PC-3 (cell line): ENCODE data around the gene AFF2. TPM values are rescaled to one million over a fixed set of nuclear protein-coding genes. Genes with fewer than 3 reads are reported as not detected.

Experiments
- ATAC-seq: fragments of 200-7000 bp; cut with Tn5 transposase; 2 replicates; pipeline ENCODE4 v1.9.1; 2020; ENCODE audit warnings: mild to moderate bottlenecking, moderate library complexity
- BruUV-seq: library from RNA; stranded (reverse); fragments of 400-500 nt; replicated peaks from 2 replicates; lab custom pipeline; 2021; lab: Mats Ljungman, UMichigan
- CTCF ChIA-PET: fragments of 300-600 bp; sonication (Branson Sonifier 250); formaldehyde crosslinking; loops from one replicate; lab custom pipeline; 2022; ENCODE audit warnings: antibody characterized with exemption; lab: Charles Lee
- POLR2A ChIA-PET: fragments of 300-600 bp; sonication (Branson Sonifier 250); formaldehyde crosslinking; loops from one replicate; lab custom pipeline; 2022; ENCODE audit warnings: antibody characterized with exemption; ENCODE audit not compliant: unreplicated experiment; lab: Charles Lee
- DNase-seq: peaks from one replicate; pipeline ENCODE4 v3.0.0-alpha.2; 2015
- H2AFZ ChIP-seq: fragments of 300-600 bp; sonication (generic); 2 replicates; pipeline ENCODE4 v1.6.0; 2016; ENCODE audit warnings: antibody characterized with exemption, low read length
- H3F3A ChIP-seq: fragments of 300-600 bp; sonication (generic); one replicate; pipeline ENCODE4 v1.6.0; 2017; ENCODE audit warnings: antibody characterized with exemption, low read length, control low read depth, mild to moderate bottlenecking; ENCODE audit not compliant: unreplicated experiment
- H3K27ac ChIP-seq: fragments of 300-600 bp; sonication (generic); 2 replicates; pipeline ENCODE4 v1.5.1; 2016; ENCODE audit warnings: mild to moderate bottlenecking, low read length
- H3K27me3 ChIP-seq: fragments of 300-600 bp; sonication (generic); 2 replicates; pipeline ENCODE4 v1.6.1; 2016; ENCODE audit warnings: low read length, mixed read lengths
- H3K36me3 ChIP-seq: fragments of 300-600 bp; sonication (generic); 2 replicates; pipeline ENCODE4 v1.6.1; 2016; ENCODE audit warnings: low read depth, mixed run types, low read length, mixed read lengths
- H3K4me1 ChIP-seq: fragments of 300-600 bp; sonication (generic); 2 replicates; pipeline ENCODE4 v1.5.1; 2016; ENCODE audit warnings: low read length; ENCODE audit not compliant: insufficient read depth
- H3K4me2 ChIP-seq: fragments of 300-600 bp; sonication (generic); 2 replicates; pipeline ENCODE4 v1.6.0; 2016; ENCODE audit warnings: low read length
- H3K4me3 ChIP-seq: fragments of 300-600 bp; sonication (generic); 2 replicates; pipeline ENCODE4 v1.5.1; 2016; ENCODE audit warnings: mild to moderate bottlenecking, low read length, mixed read lengths
- H3K79me2 ChIP-seq: fragments of 300-600 bp; sonication (generic); 2 replicates; pipeline ENCODE4 v1.6.1; 2017; ENCODE audit warnings: low read length, mixed read lengths
- H3K9ac ChIP-seq: fragments of 300-600 bp; sonication (generic); 2 replicates; pipeline ENCODE4 v1.6.0; 2016; ENCODE audit warnings: mild to moderate bottlenecking, low read length
- H3K9me2 ChIP-seq: fragments of 300-600 bp; sonication (generic); replicated peaks from 2 replicates; pipeline ENCODE4 v1.6.1; 2016; ENCODE audit warnings: mixed run types, low read length, mixed read lengths
- H3K9me3 ChIP-seq: fragments of 300-600 bp; sonication (generic); 2 replicates; pipeline ENCODE4 v1.6.1; 2016; ENCODE audit warnings: low read length, mixed read lengths
- H4K20me1 ChIP-seq: fragments of 300-600 bp; sonication (generic); 2 replicates; pipeline ENCODE4 v1.6.1; 2016; ENCODE audit warnings: low read length, mixed read lengths
- CTCF ChIP-seq: fragments of 300-600 bp; sonication (generic); conservative IDR thresholded peaks from 2 replicates; pipeline ENCODE4 v1.5.1; 2017; ENCODE audit warnings: antibody characterized with exemption, low read depth, mild to moderate bottlenecking, low read length
- EZH2 ChIP-seq: fragments of 300-600 bp; sonication (generic); IDR thresholded peaks from one replicate; pipeline ENCODE4 v1.6.1; 2017; ENCODE audit warnings: antibody characterized with exemption, mild to moderate bottlenecking, low read length; ENCODE audit not compliant: unreplicated experiment
- EZH2phosphoT487 ChIP-seq: fragments of 300-600 bp; sonication (generic); IDR thresholded peaks from 2 replicates; pipeline ENCODE4 v1.6.1; 2018; ENCODE audit warnings: mild to moderate bottlenecking, antibody characterized with exemption, low read length, borderline replicate concordance
- intact Hi-C: fragments of 100-400 bp; cut with micrococcal nuclease; formaldehyde crosslinking; loops from 2 replicates; pipeline ENCODE4 v1.9.0; 2023
- total RNA-seq: library from RNA; depleted of rRNA; stranded (reverse); fragments of >200 nt; gene quantifications from 2 replicates; pipeline ENCODE4 v1.2.3, GENCODE V29; 2014

AFF2 gene
- total RNA-seq, 1 experiment from 2014 or later = not detected

- H3K9ac ChIP-seq = no peak overlapping the region
- no peak overlapping the region for H2AFZ ChIP-seq
- CTCF ChIA-PET = no interaction called here
- H3F3A ChIP-seq = no peaks in the 10 kb centered on the region
- DNase-seq (no peak), ATAC-seq (no peak)
- H3K4me1 ChIP-seq = no peaks in the 10 kb centered on the region
- no peaks in the 10 kb centered on the region for H3K36me3 ChIP-seq
- no peaks in the 10 kb centered on the region for H3K9me3 ChIP-seq
- no peaks in the 10 kb centered on the region for H3K27me3 ChIP-seq
- H3K4me2 ChIP-seq = no peak overlapping the region
- H4K20me1 ChIP-seq = no peaks in the 10 kb centered on the region
- POLR2A ChIA-PET = no interaction called here
- TF ChIP-seq EZH2phosphoT487 (no peak), EZH2 (no peak), CTCF (no peak)
- intact Hi-C loops = no loop called here
- H3K4me3 ChIP-seq = no peak overlapping the region
- H3K9me2 ChIP-seq = no peaks in the 10 kb centered on the region
- no peaks in the 10 kb centered on the region for H3K79me2 ChIP-seq
- no TSS peak for BruUV-seq
- H3K27ac ChIP-seq = no peak overlapping the region
Observed at GRCh38 chrX:148909758-148910157, 409.3 kb downstream of the AFF2 start.

GRCh38 chrX:148913971-148914370 lies 413.6 kb downstream of the AFF2 start:
- ATAC-seq (no peak), DNase-seq (no peak)
- no peak overlapping the region for H3K4me2 ChIP-seq
- H2AFZ ChIP-seq = no peak overlapping the region
- no peaks in the 10 kb centered on the region for H3F3A ChIP-seq
- ChIA-PET POLR2A (no interaction called here), CTCF (no interaction called here)
- intact Hi-C loops = no loop called here
- TF ChIP-seq EZH2phosphoT487 (no peak), CTCF (no peak), EZH2 (no peak)
- H3K9ac ChIP-seq = no peak overlapping the region
- H3K36me3 ChIP-seq = no peaks in the 10 kb centered on the region
- H3K79me2 ChIP-seq = no peaks in the 10 kb centered on the region
- H3K27ac ChIP-seq = no peak overlapping the region
- H4K20me1 ChIP-seq = no peaks in the 10 kb centered on the region
- no peaks in the 10 kb centered on the region for H3K27me3 ChIP-seq
- H3K9me3 ChIP-seq = no peaks in the 10 kb centered on the region
- BruUV-seq = no TSS peak
- no peak overlapping the region for H3K4me3 ChIP-seq
- H3K4me1 ChIP-seq = no peaks in the 10 kb centered on the region
- no peaks in the 10 kb centered on the region for H3K9me2 ChIP-seq

GRCh38 chrX:148914783-148915182 lies 414.4 kb downstream of the AFF2 start:
- Histone ChIP-seq H3K27me3 (no peaks in the 10 kb centered on the region), H2AFZ (no peak overlapping the region), H3K79me2 (no peaks in the 10 kb centered on the region), H4K20me1 (no peaks in the 10 kb centered on the region), H3K4me2 (no peak overlapping the region), H3K9me2 (no peaks in the 10 kb centered on the region), H3K4me3 (no peak overlapping the region), H3K9ac (no peak overlapping the region), H3K36me3 (no peaks in the 10 kb centered on the region), H3K27ac (no peak overlapping the region), H3K9me3 (no peaks in the 10 kb centered on the region), H3F3A (no peaks in the 10 kb centered on the region), H3K4me1 (no peaks in the 10 kb centered on the region)
- intact Hi-C loops = no loop called here
- DNase-seq (no peak), ATAC-seq (no peak)
- ChIA-PET POLR2A (no interaction called here), CTCF (no interaction called here)
- TF ChIP-seq CTCF (no peak), EZH2 (no peak), EZH2phosphoT487 (no peak)
- no TSS peak for BruUV-seq
